CD4-positive, alpha-beta T cell (primary cell): Measurements from ENCODE around the gene MEI1. TPM values are rescaled to one million over a fixed set of nuclear protein-coding genes. Genes with fewer than 3 reads are reported as not detected.
A peak's percentile ranks its signal among the peaks of the same experiment; 100 is the strongest.

Experiments used
- ATAC-seq: fragments of 200-7000 bp; cut with Tn5 transposase; one replicate; pipeline ENCODE4 v1.10.0; 2022; ENCODE audit warnings: mild to moderate bottlenecking; ENCODE audit not compliant: poor library complexity
- CTCF ChIA-PET: fragments of 350-600 bp; sonication (Branson Sonifier 250); formaldehyde crosslinking; loops from one replicate; lab custom pipeline; 2021; ENCODE audit warnings: antibody characterized with exemption, inconsistent platforms; lab: Charles Lee
- POLR2A ChIA-PET: fragments of 350-600 bp; sonication (Branson Sonifier 250); formaldehyde crosslinking; loops from one replicate; lab custom pipeline; 2021; ENCODE audit warnings: antibody characterized with exemption, inconsistent platforms; lab: Charles Lee
- DNase-seq, 14 experiments: peaks; one replicate each; pipeline ENCODE4 v3.0.0-alpha.2; 2013 to 2020; ENCODE audit warnings: mixed read lengths in 2 of 14
- H3K27ac ChIP-seq, 2 donors: one replicate each; pipeline versions ENCODE4 v1.5.1 to v1.7.0; 2013; ENCODE audit warnings: low read length in 2 of 2, low read depth in 1 of 2, mild to moderate bottlenecking in 1 of 2
- H3K27me3 ChIP-seq, 2 experiments: 1 replicate in 1 of 2; 2 replicates in 1 of 2; pipeline versions ENCODE4 v1.6.1 to v1.7.0; 2013; ENCODE audit warnings: low read length in 2 of 2, control low read depth in 1 of 2, mild to moderate bottlenecking in 1 of 2, moderate library complexity in 1 of 2; ENCODE audit not compliant: insufficient read depth in 2 of 2, control insufficient read depth in 1 of 2
- H3K36me3 ChIP-seq: one replicate; pipeline ENCODE4 v1.6.1; 2013; ENCODE audit warnings: low read length, control low read depth; ENCODE audit not compliant: insufficient read depth
- H3K4me1 ChIP-seq: one replicate; pipeline ENCODE4 v1.6.1; 2013; ENCODE audit warnings: low read length, control low read depth; ENCODE audit not compliant: insufficient read depth
- H3K4me3 ChIP-seq: one replicate; pipeline ENCODE4 v1.5.1; 2013; ENCODE audit warnings: mild to moderate bottlenecking, low read length, moderate library complexity
- H3K9me3 ChIP-seq, 2 experiments: 1 replicate in 1 of 2; 2 replicates in 1 of 2; pipeline versions ENCODE4 v1.6.1 to v1.7.0; 2013; ENCODE audit warnings: low read length in 2 of 2, mild to moderate bottlenecking in 2 of 2, control low read depth in 1 of 2, moderate library complexity in 1 of 2; ENCODE audit not compliant: control insufficient read depth in 1 of 2, insufficient read depth in 1 of 2
- H3K27ac Mint-ChIP-seq: one replicate; pipeline ENCODE4 v1.8.0; 2020; ENCODE audit warnings: mixed read lengths
- H3K27me3 Mint-ChIP-seq: one replicate; pipeline ENCODE4 v1.8.0; 2021; ENCODE audit warnings: mixed read lengths
- H3K36me3 Mint-ChIP-seq: one replicate; pipeline ENCODE4 v1.8.0; 2021; ENCODE audit warnings: low read depth, mixed read lengths
- H3K4me1 Mint-ChIP-seq: one replicate; pipeline ENCODE4 v1.8.0; 2021; ENCODE audit warnings: low read depth, mixed read lengths
- H3K4me3 Mint-ChIP-seq: one replicate; pipeline ENCODE4 v1.8.0; 2020; ENCODE audit warnings: mild to moderate bottlenecking, mixed read lengths
- H3K9me3 Mint-ChIP-seq: one replicate; pipeline ENCODE4 v1.8.0; 2020; ENCODE audit warnings: mixed read lengths
- intact Hi-C, 2 experiments: fragments of 100-400 bp; cut with DNase I in 1 of 2; cut with micrococcal nuclease in 1 of 2; formaldehyde crosslinking; loops; one replicate each; pipeline versions ENCODE4 v1.15.1 to v1.9.0; 2023 to 2025; cut with DNase I, micrococcal nuclease
- total RNA-seq, 174 experiments: library from RNA in 2 of 174; stranded (reverse) in 2 of 174; gene quantifications; one replicate each; pipeline ENCODE4 v1.2.3 and lab custom pipeline; 2021 to 2026
- TF ChIP-seq, protein P1 (sequence below): fragments of 200-600 bp; IDR thresholded peaks from one replicate; pipeline ENCODE4 v1.8.0; 2022; ENCODE audit warnings: antibody characterized with exemption, mild to moderate bottlenecking

The MEI1 gene
- total RNA-seq, 2 experiments from 2014 or later = 64.4 to 81.0 TPM

- Mint-ChIP-seq H3K4me3 (no peak overlapping the region), H3K9me3 (no peaks in the 10 kb centered on the region), H3K36me3 (peaks cover 15% of the 10 kb centered on the region), H3K27me3 (no peaks in the 10 kb centered on the region), H3K27ac (no peak overlapping the region), H3K4me1 (peaks cover 18% of the 10 kb centered on the region)
- ATAC-seq = no peak
- ChIA-PET CTCF (interaction anchor here (1.3 to 3.0 kb wide), 2 partner anchors 33 to 115 kb away, joined by 3 to 10 read pairs; no protein-coding TSS in a partner anchor), POLR2A (interaction anchor here (2.5 to 3.5 kb wide), 2 partner anchors 26 to 115 kb away, joined by 10 to 12 read pairs; partner anchors contain the start of gene CCDC134)
- Histone ChIP-seq H3K27me3 (no peaks in the 10 kb centered on the region), H3K9me3 (no peaks in the 10 kb centered on the region), H3K4me3 (no peak overlapping the region), H3K4me1 (peaks cover 8% of the 10 kb centered on the region), H3K36me3 (peaks cover 21% of the 10 kb centered on the region), H3K27ac (no peak overlapping the region)
- TF ChIP-seq, protein P1, sequence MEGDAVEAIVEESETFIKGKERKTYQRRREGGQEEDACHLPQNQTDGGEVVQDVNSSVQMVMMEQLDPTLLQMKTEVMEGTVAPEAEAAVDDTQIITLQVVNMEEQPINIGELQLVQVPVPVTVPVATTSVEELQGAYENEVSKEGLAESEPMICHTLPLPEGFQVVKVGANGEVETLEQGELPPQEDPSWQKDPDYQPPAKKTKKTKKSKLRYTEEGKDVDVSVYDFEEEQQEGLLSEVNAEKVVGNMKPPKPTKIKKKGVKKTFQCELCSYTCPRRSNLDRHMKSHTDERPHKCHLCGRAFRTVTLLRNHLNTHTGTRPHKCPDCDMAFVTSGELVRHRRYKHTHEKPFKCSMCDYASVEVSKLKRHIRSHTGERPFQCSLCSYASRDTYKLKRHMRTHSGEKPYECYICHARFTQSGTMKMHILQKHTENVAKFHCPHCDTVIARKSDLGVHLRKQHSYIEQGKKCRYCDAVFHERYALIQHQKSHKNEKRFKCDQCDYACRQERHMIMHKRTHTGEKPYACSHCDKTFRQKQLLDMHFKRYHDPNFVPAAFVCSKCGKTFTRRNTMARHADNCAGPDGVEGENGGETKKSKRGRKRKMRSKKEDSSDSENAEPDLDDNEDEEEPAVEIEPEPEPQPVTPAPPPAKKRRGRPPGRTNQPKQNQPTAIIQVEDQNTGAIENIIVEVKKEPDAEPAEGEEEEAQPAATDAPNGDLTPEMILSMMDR = no peak
- intact Hi-C loops = no loop called here
- DNase-seq = no peak
Measured at GRCh38 chr22:41826021-41826420, 126.7 kb downstream of the MEI1 start.

- Histone ChIP-seq H3K4me1 (peaks cover 11% of the 10 kb centered on the region), H3K27ac (no peak overlapping the region), H3K27me3 (no peaks in the 10 kb centered on the region), H3K36me3 (peaks cover 21% of the 10 kb centered on the region), H3K4me3 (no peak overlapping the region), H3K9me3 (no peaks in the 10 kb centered on the region)
- Mint-ChIP-seq H3K4me3 (no peak overlapping the region), H3K9me3 (no peaks in the 10 kb centered on the region), H3K27ac (no peak overlapping the region), H3K27me3 (no peaks in the 10 kb centered on the region), H3K36me3 (peaks cover 15% of the 10 kb centered on the region), H3K4me1 (peaks cover 17% of the 10 kb centered on the region)
- no peak for DNase-seq
- intact Hi-C loops = no loop called here
- CTCF ChIA-PET = interaction anchor here (1.2 to 3.0 kb wide), 2 partner anchors 21 to 114 kb away, joined by 3 to 10 read pairs; no protein-coding TSS in a partner anchor
- POLR2A ChIA-PET = interaction anchor here (2.5 to 3.5 kb wide), 3 partner anchors 26 to 114 kb away, joined by 8 to 12 read pairs (median 10); partner anchors contain the start of gene CCDC134
- no peak for ATAC-seq
- TF ChIP-seq, protein P1 = no peak
Measured at GRCh38 chr22:41826430-41827383, 127.4 kb downstream of the MEI1 start.

- Histone ChIP-seq H3K4me3 (no peak overlapping the region), H3K27ac (no peak overlapping the region), H3K9me3 (no peaks in the 10 kb centered on the region), H3K27me3 (no peaks in the 10 kb centered on the region), H3K4me1 (peaks cover 13% of the 10 kb centered on the region), H3K36me3 (peaks cover 21% of the 10 kb centered on the region)
- H3K4me3 Mint-ChIP-seq = no peak overlapping the region
- ChIA-PET POLR2A (interaction anchor here (2.5 to 3.5 kb wide), 3 partner anchors 27 to 113 kb away, joined by 8 to 12 read pairs (median 10); partner anchors contain the start of gene CCDC134), CTCF (interaction anchor here (1.2 to 3.0 kb wide), 2 partner anchors 20 to 113 kb away, joined by 3 to 10 read pairs; no protein-coding TSS in a partner anchor)
- peak overlapping the region; percentile 34 for H3K27ac Mint-ChIP-seq
- intact Hi-C loops = no loop called here
- no peaks in the 10 kb centered on the region for H3K9me3 Mint-ChIP-seq
- H3K36me3 Mint-ChIP-seq = peaks cover 21% of the 10 kb centered on the region
- DNase-seq = no peak
- ATAC-seq = no peak
- H3K4me1 Mint-ChIP-seq = peaks cover 17% of the 10 kb centered on the region
- no peaks in the 10 kb centered on the region for H3K27me3 Mint-ChIP-seq
- TF ChIP-seq, protein P1 = no peak
Measured at GRCh38 chr22:41827671-41828070, 128.4 kb downstream of the MEI1 start.
